ENCODE measurements around the gene C4orf50. TPM values are rescaled to one million over a fixed set of nuclear protein-coding genes. Genes with fewer than 3 reads are reported as not detected.

The C4orf50 gene
- total RNA-seq, 1 donor from 2014 or later = 0.05 TPM

- TF ChIP-seq CTCF (IDR thresholded peaks at IDR 0.05; ENCODE audit: unreplicated experiment) = no peak
- Mint-ChIP-seq H3K36me3 (ENCODE audit: low read depth, unreplicated experiment) (peaks cover 14% of the 10 kb centered on the region), H3K4me3 (ENCODE audit: unreplicated experiment) (no peak overlapping the region), H3K27ac (ENCODE audit: unreplicated experiment) (no peak overlapping the region), H3K27me3 (ENCODE audit: unreplicated experiment) (peaks cover 5% of the 10 kb centered on the region), H3K9me3 (ENCODE audit: unreplicated experiment) (peaks cover 11% of the 10 kb centered on the region), H3K4me1 (ENCODE audit: unreplicated experiment) (no peaks in the 10 kb centered on the region)
- no peak for DNase-seq (ENCODE audit: low spot score)
Observed at GRCh38 chr4:6062133-6062532, 43.9 kb upstream of the C4orf50 start.

- peaks cover 19% of the 10 kb centered on the region for H3K36me3 Mint-ChIP-seq (ENCODE audit: low read depth, unreplicated experiment)
- no peak overlapping the region for H3K4me3 Mint-ChIP-seq (ENCODE audit: unreplicated experiment)
- H3K27ac Mint-ChIP-seq (ENCODE audit: unreplicated experiment) = no peak overlapping the region
- H3K27me3 Mint-ChIP-seq (ENCODE audit: unreplicated experiment) = peaks cover 5% of the 10 kb centered on the region
- H3K9me3 Mint-ChIP-seq (ENCODE audit: unreplicated experiment) = peaks cover 16% of the 10 kb centered on the region
- H3K4me1 Mint-ChIP-seq (ENCODE audit: unreplicated experiment) = no peaks in the 10 kb centered on the region
- no peak for DNase-seq (ENCODE audit: low spot score)
- TF ChIP-seq CTCF (IDR thresholded peaks at IDR 0.05; ENCODE audit: unreplicated experiment) = no peak
Observed at GRCh38 chr4:6059375-6059805, 41.2 kb upstream of the C4orf50 start.

DNA sequence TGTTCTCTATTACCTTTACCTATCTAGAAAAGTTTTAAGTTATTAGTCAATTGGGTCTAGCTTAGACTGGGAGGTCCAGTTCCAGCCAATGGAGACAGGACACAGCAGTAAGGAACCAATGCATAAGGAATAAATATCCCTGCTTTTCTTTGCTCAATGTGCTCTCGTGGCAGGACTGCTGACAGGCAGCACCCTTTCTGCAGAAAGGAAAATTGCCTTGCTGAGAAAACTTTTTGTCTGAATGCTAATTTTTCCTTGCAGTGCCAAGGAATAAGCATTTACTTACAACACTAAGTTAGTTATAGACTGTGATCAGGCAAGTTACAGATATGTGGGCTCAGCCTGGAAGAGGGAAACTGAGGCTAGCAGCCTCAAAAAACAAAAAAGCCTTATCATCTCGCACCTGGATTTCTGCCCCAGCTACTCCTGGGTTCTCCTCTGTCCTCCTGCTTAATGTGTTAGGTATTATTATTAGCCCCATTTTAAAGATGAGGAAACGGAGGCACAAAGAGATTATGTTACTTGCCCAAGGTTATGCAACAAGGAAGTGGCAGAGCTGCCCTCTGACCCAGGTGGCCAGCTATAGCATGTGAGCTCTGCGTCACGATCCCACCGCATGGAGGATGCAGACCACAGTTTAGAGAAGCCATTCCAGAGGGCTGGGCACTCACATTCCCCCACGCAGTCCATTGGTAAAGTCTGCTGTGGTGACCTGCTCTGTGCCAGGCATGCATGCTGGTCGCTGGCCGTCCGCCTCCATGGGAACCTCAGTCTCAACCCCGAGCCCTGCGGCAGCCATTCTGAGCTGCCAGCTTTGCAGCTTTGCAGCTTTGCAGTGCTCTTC, 40.5 kb upstream of the C4orf50 start:
- H3K36me3 Mint-ChIP-seq (ENCODE audit: low read depth, unreplicated experiment) = peaks cover 19% of the 10 kb centered on the region
- H3K27ac Mint-ChIP-seq (ENCODE audit: unreplicated experiment) = no peak overlapping the region
- DNase-seq (ENCODE audit: low spot score) = no peak
- no peaks in the 10 kb centered on the region for H3K4me1 Mint-ChIP-seq (ENCODE audit: unreplicated experiment)
- H3K27me3 Mint-ChIP-seq (ENCODE audit: unreplicated experiment) = peaks cover 7% of the 10 kb centered on the region
- peaks cover 16% of the 10 kb centered on the region for H3K9me3 Mint-ChIP-seq (ENCODE audit: unreplicated experiment)
- no peak overlapping the region for H3K4me3 Mint-ChIP-seq (ENCODE audit: unreplicated experiment)
- TF ChIP-seq CTCF (IDR thresholded peaks at IDR 0.05; ENCODE audit: unreplicated experiment) = no peak

- Mint-ChIP-seq H3K27me3 (ENCODE audit: unreplicated experiment) (peaks cover 4% of the 10 kb centered on the region), H3K27ac (ENCODE audit: unreplicated experiment) (no peak overlapping the region), H3K9me3 (ENCODE audit: unreplicated experiment) (peaks cover 16% of the 10 kb centered on the region), H3K4me3 (ENCODE audit: unreplicated experiment) (peak overlapping the region; percentile 62), H3K36me3 (ENCODE audit: low read depth, unreplicated experiment) (peaks cover 19% of the 10 kb centered on the region), H3K4me1 (ENCODE audit: unreplicated experiment) (no peaks in the 10 kb centered on the region)
- no peak for DNase-seq (ENCODE audit: low spot score)
- TF ChIP-seq CTCF (IDR thresholded peaks at IDR 0.05; ENCODE audit: unreplicated experiment) = no peak
Observed at GRCh38 chr4:6056976-6057766, 38.9 kb upstream of the C4orf50 start.
